Pulmonary artery endothelial cell (primary cell): ENCODE results near the gene COA8. TPM values are rescaled to one million over a fixed set of nuclear protein-coding genes. Genes with fewer than 3 reads are reported as not detected.
"Not testable (repeated sequence)": the region's sequence is repeated elsewhere in the genome, so short reads cannot be mapped to it uniquely, and the experiment has no call there.

ENCODE experiments used
- DNase-seq: peaks from one replicate; pipeline ENCODE4 v3.0.0-alpha.2; 2011; ENCODE audit warnings: low read depth, low spot score
- total RNA-seq: library from RNA; depleted of rRNA; stranded (reverse); fragments of >200 nt; gene quantifications from 2 replicates; pipeline ENCODE4 v1.2.3, GENCODE V29; 2014

Gene COA8
- total RNA-seq, 1 donor from 2014 or later: 29.5 TPM

DNA sequence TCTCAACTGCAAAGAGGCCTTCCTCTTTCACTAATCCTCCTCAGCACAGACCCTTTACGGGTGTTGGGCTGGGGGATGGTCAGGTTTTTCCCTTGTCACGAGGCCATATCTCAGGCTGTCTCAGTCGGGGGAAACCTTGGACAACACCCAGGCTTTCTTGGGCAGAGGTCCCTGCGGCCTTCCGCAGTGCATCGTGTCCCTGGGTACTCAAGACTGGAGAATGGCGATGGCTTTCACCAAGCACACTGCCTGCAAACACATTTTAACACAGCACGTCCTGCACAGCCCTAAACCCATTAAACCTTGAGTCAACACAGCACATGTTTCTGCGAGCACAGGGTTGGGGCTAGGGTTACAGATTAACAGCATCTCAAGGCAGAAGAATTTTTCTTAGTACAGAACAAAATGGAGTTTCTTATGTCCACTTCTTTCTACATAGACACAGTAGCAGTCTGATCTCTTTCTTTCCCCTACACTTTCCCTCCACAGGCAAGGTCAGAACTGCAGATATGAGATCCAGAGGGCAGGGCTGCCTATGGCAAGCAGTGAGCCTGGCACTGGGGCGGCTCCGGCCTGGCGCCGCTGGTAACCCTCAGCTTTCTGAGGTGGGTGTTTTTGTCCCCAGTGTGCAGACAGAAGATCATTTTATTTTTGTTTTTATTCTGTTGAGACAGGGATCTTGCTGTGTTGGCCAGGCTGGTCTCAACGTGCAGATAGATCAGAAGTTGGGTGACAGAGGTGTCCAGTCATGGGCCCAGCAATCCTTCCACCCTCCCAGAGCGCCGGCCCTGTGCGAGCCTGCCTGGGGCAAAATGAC lies 37.1 kb upstream of the COA8 start:
- not testable (repeated sequence) for DNase-seq

DNA sequence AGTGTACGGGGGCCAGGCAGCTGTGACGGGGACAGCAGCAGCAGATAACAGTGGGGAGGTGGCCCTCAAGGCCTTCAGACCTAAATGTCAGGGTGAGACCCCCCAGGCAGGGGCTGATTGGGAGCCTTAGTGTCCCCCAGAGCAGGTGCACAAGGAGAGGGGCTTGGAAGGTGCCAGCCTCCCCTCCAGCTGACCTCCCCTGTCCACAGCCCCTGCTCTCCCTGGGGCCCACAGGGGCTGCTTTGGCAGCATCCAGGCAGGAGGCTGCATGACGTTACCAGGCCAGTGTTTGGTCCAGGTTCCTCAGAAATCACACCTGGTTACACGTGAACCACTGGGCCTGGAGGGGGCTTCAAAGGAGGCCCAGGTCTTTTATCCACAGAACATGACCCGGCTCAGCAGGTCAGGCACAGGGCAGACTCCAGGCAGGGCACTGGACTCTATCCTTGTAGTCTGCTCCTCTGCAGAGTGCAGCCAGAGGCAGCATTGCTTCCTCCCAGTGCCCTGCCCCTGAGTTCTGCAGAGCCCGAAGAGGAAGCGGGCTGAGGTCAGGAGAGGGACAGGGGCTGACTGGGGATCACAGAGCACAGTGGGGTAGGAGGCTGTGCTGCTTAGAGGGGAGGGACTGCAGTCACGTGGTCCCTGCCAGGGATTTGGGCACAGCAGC lies 36.4 kb upstream of the COA8 start:
- no peak for DNase-seq

DNA sequence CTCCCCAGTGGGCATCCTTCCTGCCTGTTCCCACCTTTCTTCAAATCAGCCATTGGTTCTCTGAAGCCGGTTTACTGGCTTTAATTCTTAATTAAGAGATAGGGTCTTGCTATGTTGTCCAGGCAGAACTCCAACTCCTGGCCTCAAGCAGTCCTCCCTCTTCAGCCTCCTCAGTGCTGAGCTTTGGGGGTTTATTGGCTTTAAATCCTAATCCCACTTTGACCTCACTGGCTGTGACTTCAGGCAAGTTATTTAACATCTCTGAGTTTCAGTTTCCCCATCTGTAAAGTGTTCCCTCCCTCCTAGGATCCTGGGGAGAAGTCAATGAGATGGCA lies 35.9 kb upstream of the COA8 start:
- DNase-seq: no peak

DNA sequence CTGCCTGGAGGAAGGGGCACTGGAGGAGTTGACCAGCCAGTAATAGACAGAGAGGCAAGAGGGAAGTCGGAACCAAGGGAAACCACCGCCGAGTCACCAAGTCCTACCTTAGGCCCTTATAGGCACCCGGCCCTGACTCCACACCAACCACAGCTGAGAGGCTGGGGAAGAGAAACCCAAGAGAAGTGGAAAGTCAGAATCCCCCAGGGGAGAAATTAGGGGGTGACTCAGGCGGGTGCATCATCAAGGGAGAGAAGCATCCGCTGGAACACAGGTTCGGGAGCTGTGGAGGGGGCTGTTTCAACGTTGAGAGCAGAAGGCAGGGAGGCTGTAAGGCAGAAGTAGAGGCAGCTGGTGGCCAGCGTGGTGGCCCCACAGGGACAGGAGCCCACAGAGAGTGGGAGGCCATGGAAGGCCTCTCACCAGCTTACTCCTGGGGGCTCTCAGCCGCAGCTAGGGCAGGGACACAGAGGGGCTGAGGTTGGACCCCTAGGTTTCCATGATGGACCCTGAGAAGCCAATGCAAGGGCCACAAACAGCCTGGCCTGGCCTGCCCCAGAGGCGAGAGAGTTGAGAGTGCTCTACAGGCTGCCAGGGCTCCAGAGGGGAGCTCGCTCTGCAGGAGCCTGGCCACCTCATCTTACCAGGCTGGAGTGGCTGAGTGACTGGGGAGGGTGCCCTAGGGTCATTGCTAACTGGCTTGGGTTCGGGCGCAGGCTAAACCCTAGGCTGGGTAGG lies 35.2 kb upstream of the COA8 start:
- DNase-seq: no peak

DNA sequence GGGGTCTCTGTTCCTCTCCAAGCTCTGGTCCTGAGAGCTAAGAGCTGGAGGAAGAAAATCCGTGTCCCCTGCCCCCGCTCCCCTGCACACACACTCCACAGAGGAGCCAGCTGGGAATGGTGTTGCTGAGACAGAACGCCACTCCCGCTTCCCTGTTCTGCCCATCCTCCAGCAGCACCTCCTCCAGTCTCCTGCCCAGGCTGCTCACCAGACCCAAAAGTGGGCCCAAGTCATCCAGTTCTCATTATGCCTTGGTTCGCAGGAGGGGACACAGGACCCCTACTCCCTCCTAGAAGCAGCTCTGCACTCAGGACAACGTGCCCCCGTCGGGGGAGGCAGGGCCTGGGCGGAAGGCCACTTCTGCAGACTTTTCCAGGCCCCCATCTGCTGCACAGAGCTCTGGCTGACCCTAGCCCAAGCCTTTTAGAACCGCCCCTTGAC lies 34.6 kb upstream of the COA8 start:
- DNase-seq: no peak

DNA sequence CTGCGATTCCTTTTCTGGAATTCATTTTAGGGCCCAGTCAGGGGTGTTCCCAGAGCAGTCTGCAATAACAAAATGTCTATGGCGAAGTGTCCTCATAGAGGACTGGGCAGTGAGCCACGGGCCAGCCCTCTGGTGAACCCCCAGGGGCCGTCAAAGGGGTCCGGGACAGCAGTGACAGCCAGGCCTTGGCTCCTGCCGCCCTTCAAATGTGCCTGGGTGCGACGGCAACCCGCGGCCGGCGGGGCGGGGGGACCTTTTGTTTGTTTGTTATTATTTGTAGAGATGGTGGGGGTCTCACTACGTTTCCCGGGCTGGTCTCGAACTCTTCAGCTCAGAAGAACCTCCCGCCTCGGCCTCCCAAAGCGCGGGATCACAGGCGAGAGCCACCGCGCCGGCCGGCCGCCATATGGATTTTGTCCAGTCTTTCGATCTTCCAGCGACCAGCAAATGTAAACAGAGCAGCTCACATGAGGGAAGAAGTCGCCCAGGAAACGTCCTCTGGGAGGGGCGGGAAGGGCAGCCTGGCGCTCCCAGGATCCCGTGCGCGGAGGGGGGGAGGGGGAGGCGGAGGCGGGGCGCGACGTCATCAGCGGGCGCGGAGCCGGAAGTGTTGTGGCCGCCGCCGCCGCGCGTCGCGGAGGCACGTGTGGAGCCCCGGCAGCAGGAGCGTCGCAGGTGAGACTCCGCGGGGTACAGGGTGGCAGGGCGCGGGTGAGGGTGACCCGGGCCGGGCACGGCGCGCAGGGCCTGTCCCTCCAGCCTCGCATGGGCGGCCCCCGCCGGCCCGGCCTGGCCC lies 34.0 kb upstream of the COA8 start, which contains the start of gene TRMT61A:
Gene TRMT61A (plus strand): TSS at position 610 of the 796 bp plus-strand sequence. CDS start 783 bp downstream, outside the sequence.
- no peak for DNase-seq

DNA sequence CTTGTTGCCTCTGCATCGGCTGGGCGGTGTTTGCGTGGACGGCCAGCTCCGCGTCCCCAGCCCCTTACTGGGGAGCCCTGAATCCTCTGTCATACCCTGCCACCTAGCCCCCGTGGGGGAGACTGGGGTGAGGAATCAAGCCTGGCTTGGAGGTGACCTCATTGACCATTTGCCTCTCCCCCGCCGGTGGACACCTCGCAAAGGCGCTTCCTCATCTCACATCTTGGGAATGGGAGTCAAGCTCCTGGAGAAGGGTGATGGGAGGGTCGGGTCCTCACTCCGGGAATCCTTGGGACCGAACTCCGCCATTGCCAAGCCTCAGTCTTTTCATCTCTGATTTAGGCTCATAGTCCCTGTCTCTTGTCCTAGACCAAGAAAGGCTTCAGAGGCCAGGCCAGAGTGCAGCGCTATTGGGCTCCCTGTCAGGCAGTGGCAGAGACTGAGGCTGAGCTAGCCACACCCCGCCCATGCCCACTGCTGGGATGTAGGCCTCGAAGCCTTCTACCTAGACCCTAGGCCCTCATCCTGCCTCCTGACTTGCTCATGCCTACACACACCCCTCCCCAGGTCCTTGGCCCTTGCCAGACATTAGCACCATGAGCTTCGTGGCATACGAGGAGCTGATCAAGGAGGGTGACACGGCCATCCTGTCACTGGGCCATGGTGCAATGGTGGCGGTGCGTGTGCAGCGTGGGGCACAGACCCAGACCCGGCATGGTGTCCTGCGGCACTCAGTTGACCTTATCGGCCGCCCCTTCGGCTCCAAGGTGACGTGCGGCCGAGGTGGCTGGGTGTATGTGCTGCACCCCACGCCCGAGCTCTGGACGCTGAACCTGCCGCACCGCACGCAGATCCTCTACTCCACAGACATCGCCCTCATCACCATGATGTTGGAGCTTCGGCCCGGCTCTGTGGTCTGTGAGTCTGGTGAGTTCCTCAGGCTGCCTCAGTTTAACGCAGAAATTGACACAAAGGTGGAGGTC lies 33.1 kb upstream of the COA8 start:
- DNase-seq: no peak

DNA sequence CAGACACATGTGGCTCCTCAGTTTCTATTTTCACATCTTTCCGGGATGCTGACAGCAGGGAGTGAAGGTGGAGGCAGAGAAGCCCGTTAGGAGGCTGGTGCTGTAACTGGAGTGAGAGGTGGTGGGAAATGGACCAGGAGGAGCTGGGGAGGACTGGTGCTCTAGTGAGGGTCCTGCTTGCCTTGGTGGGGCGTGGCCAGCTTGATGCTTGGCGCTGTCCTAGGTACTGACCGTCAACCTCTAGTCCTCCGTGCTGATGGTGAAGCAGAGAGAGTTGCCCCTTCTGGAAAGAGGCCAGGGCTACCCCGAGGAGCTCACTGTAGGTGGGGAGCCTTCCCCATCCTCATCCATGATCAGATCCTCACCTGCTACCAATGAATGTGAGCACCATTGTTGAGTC lies 32.4 kb upstream of the COA8 start:
- no peak for DNase-seq

DNA sequence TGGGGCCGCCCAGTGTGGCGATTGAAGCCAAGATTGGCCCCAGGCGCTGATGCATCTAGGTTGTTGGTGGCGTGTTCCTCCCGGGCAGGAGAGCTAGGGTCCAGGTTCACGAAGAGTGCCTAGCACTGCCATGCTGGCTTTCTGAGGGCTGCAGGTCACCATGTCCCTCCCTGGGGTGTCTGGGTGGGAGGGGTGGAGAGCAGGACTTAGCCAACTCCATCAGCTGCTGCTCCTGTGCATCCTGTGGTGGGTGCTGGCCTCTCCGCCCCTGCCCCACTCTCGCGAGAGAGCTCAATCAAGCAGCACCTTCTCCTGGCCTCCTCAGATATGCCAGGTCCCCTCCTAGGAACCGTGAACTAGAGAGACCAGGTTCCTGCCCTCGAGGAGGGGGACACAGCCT lies 31.9 kb upstream of the COA8 start:
- no peak for DNase-seq

DNA sequence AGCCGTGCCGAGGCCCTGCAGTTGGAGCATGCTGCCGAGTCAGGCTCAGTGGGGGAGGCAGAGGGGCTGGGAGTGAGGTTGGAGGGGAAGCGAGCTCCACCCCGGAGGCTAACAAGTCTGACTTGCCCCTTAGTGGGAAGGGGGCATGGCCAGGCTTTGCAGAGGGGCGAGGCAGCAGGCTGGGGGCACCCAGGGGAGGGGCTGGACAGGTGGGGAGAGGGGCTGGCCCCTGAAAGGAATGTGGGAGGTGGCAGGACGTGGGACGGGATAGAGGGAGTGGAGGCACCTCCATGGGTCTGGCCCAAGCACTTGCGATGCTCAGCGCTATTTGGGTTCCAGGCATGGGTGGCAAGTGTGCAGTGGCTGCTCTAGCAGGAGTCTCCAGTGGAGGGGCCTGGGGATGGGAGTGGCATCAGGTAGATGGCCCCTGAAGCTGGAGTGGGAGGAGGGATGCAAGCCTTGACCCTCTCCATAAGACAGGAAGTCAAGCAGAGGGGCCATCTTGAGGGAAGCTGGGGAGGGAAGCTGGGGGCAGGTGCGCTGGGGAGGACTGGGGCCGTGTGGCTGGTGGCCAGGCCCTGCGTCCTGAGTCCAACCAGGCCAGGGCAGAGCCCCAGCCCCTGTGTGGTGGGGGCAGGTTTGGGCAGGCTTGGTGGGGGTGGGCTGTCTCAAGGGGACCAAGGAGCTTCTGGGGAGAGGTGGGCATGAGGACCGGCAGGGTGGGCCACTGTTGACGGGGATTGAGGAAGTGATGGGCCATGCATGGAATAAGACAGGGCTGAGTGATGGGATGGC lies 31.1 kb upstream of the COA8 start:
- DNase-seq: no peak

DNA sequence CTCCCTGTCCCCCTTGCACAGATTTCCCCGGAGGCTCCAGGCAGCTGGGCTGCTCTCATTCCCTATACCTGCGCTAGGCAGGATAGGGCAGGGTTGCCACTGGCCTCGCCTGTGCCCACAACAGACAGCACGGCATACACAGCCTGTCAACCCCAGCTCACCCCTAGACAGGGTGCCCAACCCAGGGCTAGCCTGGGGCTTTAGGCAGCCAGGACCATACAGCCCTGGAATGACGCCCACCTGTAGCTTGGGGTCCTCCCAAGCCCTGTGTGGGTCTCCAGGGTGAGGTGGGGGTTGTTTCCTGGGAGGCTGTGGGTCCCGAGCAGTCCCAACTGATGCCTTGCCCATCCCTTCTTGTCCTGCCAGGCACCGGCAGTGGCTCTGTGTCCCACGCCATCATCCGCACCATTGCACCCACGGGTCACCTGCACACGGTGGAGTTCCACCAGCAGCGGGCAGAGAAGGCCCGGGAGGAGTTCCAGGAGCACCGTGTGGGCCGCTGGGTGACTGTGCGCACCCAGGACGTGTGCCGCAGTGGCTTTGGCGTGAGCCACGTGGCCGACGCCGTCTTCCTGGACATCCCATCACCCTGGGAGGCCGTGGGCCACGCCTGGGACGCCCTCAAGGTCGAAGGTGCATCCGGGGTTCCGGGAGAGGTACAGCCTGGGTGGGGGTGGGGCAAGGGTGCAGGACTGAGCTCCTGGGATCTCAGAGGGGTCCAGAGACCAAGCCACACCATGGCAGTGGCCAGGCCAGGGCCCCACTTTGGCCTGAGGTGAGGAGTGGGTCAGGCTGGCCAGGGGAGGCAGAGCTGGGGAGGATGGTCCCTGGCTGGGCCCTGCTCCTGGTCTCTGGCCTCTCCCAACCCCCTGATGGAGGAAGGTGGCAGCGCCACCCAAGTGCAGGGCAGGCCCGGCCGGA lies 30.3 kb upstream of the COA8 start:
- DNase-seq: no peak

DNA sequence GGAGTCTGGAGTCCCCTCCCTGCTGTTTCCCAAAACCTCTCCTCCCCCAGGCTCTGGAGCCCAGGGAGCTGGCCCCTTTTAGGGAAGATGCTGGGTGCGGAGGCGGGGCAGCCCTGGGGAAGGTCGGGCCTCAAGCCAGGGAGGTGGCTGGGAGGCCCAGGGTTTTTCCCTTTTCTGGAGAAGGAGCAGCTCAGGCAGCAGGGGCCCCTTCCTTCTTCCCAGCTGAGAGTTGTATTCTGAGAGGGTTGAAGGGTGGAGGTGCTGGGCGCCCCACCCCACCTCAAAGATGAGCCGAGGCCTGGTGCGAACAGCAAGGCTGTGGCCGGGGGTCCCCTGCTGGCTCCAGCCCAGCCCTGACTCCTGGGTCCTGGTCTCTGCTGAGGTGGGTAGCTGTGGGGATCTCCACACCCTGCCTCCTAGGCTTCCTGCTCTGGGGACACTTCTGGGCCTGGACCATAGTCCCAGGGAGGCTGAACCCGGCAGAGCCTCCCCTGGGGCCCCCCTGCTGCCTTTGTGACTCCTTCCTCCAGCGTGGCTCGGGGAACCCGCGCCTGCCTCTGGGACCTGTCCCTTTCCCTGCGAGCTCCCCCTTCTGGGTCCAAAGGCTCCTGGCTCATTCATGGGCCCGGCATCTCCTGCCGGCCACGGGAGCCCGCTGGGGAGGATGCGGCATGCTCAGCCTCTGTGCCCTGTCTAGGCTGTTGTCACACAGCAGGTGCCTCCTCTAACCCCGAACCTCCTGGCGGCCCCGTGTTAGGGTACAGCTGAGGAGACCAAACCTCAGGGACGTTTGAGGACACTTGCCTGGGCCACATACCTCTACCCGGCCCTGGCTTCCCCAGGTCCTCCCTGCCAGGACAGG lies 29.4 kb upstream of the COA8 start:
- no peak for DNase-seq

DNA sequence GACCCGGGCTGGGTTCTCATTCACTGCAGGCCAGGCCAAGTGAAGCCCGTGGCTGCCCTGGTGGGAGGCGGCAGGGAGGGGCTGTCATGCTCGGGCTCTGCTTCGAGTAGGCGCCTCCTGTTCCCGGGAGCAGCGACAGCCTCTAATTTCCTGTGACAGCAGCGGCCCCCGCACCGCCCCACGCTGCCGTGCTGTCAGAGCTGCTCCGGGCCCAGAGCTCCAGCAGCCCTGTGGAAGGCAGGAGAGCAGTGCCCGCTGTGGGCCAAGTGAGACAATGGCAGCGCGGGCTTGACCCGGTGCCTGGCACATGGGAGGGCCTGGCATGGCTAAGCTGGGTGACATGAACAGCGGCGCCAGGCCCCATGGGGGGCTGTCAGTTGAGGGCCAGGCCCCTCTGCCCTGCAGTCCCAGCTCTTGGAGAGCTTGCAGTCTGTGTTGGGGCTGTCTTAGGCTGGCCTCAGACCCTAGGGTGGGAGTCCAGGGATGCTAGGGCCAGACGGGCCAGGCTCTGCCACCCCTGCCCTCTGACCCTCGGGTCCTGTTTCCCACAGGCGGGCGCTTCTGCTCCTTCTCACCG lies 28.7 kb upstream of the COA8 start:
- no peak for DNase-seq

DNA sequence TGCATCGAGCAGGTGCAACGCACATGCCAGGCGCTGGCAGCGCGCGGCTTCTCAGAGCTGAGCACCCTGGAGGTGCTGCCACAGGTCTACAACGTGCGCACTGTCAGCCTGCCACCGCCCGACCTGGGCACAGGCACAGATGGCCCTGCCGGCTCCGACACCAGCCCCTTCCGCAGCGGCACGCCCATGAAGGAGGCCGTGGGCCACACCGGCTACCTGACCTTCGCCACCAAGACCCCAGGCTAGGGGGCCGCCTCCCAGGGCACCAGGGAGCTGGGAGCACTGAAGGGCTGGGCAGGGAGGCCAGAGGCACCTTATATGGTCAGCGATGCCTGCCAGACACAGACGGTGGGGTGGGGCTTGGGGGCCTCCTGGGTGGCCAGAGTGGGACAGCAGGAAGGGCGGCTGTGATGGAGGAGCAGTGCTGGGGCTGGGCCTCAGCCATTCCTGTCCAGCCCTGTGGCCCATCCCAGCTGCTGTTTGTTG lies 28.1 kb upstream of the COA8 start:
- DNase-seq: no peak

DNA sequence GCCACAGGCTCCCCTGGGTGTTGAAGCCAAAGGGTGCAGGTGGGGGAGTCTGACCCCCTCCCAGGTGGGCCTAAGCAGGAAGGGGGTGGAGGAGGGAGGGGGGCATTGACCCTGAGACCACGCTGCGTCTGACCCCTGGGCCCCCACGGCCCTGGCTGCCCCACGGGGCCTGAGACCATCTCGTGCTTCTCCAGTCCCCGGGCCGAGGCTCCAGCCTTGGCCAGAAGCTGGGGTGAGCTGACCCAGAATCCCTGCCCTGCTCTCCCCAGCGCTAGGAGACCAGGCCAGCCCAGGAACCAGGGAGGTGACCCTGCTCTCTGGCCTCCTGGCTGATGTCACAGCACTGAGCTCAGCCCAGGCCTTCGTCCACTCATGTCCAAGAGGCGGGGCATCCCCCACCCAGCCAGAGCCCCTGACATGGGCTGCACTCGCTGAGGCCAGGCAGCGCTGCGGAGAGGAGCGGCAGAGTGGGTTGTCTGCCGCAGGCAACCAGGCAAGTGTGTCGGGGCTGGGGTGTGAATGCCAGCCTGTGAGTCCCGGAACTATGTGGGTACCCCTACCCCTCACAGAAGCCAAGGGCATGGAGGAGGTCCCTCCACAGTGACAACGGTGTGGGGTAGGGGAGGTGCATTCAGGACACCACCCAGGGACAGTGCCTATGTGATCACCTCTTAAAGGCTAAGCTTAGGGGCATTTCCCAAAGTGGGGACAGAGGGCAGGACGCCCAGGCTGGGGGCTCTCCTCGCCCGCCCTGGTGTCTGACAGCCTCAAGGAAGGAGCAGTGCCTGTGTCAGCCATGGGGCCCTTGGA lies 27.5 kb upstream of the COA8 start:
- no peak for DNase-seq
